Measurements from ENCODE around the gene PIK3CA.

GRCh38 chr3:179181021-179181472 is 32.9 kb downstream of the PIK3CA start:
- TF ChIP-seq CTCF (IDR thresholded peaks at IDR 0.05) = no peak
- no peak for TF ChIP-seq POLR2A (IDR thresholded peaks at IDR 0.05)
